Measurements from ENCODE around the gene FGGY. TPM values are rescaled to one million over a fixed set of nuclear protein-coding genes. Genes with fewer than 3 reads are reported as not detected.

Gene FGGY, protein sequence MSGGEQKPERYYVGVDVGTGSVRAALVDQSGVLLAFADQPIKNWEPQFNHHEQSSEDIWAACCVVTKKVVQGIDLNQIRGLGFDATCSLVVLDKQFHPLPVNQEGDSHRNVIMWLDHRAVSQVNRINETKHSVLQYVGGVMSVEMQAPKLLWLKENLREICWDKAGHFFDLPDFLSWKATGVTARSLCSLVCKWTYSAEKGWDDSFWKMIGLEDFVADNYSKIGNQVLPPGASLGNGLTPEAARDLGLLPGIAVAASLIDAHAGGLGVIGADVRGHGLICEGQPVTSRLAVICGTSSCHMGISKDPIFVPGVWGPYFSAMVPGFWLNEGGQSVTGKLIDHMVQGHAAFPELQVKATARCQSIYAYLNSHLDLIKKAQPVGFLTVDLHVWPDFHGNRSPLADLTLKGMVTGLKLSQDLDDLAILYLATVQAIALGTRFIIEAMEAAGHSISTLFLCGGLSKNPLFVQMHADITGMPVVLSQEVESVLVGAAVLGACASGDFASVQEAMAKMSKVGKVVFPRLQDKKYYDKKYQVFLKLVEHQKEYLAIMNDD
- total RNA-seq, result 57.3 TPM

DNA sequence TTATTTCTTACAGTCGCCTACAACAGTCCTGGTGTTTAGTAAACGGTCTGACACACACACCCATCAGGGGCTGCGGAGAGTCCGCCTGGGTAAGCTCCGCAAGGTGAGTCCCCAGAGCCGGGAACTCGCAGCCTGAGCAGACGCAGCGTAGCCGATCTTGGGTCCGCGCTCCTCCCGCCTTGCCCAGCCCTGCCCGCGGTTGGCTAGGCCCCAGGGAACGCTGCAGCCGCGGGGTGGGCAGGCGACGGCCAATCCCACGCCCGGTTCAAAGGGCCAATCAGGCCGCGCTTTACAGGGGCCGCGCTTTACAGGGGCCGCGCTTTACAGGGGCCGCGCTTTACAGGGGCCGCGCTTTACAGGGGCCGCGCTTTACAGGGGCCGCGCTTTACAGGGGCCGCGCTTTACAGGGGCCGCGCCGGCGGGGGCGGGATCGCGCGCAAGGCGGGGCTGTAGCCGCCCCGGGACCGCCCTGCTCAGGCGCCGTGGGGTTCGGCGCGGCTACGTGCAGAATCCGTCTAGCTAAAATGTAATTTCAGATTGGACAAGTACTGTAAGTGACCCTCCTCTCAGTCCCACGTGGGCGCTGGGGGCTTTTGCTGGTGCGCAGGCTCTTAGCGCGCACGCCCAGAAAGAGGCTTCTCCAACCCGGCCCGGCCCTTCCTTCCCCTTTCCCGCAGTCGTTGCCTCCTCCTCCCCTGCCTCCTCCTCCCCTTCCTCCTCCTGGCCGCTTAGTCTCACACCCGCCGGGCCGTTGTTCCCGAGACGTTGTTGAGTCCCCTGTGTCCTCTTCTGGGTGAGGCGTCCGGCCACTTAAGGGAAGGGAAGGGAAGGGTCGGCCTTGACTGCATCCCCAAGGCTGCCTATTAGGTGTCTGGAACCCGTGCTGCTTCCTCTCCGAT lies at the start of gene FGGY:
Gene FGGY (plus strand): TSS at position 737 of the 899 bp plus-strand sequence. CDS start 24,456 bp downstream, outside the sequence.

Small RNA genes within 50 kb of the gene (small RNA-seq; reads per million reads assigned to genes)
- not detected for gene MIR4711 (ENCODE audit: low replicate concordance)
